Adipocyte (in vitro differentiated cells): Measurements from ENCODE around the gene PPME1.
A peak's percentile ranks its signal among the peaks of the same experiment; 100 is the strongest.

Source experiments
- DNase-seq: peaks from one replicate; pipeline ENCODE4 v3.0.0-alpha.2; 2015; ENCODE audit warnings: low read depth
- H3K27me3 ChIP-seq: replicated peaks from 2 replicates; pipeline ENCODE4 v1.7.0; 2013; ENCODE audit warnings: mild to moderate bottlenecking, low read length, moderate library complexity; ENCODE audit not compliant: control insufficient read depth, insufficient read depth
- H3K36me3 ChIP-seq: 2 replicates; pipeline ENCODE4 v1.7.0; 2013; ENCODE audit warnings: low read length, mild to moderate bottlenecking, moderate library complexity; ENCODE audit not compliant: control insufficient read depth, insufficient read depth, severe bottlenecking
- H3K4me1 ChIP-seq: 2 replicates; pipeline ENCODE4 v1.7.0; 2013; ENCODE audit warnings: mild to moderate bottlenecking, low read length, moderate library complexity; ENCODE audit not compliant: control insufficient read depth, insufficient read depth
- H3K4me3 ChIP-seq: 2 replicates; pipeline ENCODE4 v1.7.0; 2013; ENCODE audit warnings: mild to moderate bottlenecking, low read length, moderate library complexity
- H3K9ac ChIP-seq: 2 replicates; pipeline ENCODE4 v1.7.0; 2013; ENCODE audit warnings: mild to moderate bottlenecking, low read length, moderate library complexity
- H3K9me3 ChIP-seq: 2 replicates; pipeline ENCODE4 v1.7.0; 2013; ENCODE audit warnings: mild to moderate bottlenecking, low read length, moderate library complexity; ENCODE audit not compliant: control insufficient read depth

Gene PPME1

DNA sequence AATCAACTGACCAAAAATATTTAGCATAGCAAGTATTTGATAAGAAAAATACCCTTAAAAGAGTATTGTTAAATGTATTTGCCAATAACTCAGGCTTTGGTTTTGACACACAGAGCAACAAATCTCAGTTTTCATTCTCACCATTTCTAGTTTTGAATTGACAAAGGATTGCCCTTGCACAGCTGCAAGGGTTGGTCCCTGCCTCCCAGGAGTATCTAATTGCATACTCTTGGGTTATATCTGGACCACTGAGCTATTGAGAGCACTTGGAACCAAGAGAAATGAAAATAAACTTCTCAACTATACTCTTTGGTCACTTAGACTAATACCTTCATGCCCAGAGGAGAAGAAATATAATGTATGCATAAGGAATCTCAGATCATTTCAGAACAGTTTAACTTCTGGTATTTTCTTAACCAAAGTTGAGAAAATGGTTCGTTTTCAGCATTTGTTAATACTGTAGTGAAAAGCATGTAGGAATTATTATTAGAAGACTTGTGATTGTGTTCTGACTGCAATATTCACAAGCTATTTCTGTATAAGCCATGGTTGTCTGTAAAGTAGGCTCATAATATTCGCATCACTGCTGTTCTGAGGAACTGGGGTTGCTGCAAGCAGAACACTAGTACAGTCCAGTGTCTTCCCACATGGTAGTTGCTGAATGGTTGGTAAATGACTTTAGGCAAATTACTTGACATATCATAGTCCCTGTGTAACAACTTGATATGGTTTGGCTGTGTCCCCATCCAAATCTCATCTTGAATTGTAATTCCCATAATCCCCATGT is 8.2 kb upstream of the PPME1 start:
- Histone ChIP-seq H3K4me1 (no peaks in the 10 kb centered on the region), H3K27me3 (no peaks in the 10 kb centered on the region), H3K9ac (no peak overlapping the region), H3K36me3 (peaks cover 42% of the 10 kb centered on the region), H3K4me3 (no peak overlapping the region), H3K9me3 (no peaks in the 10 kb centered on the region)
- DNase-seq: no peak

GRCh38 chr11:74168838-74169237 is 2.3 kb upstream of the PPME1 start:
- H3K27me3 ChIP-seq: no peaks in the 10 kb centered on the region
- H3K9ac ChIP-seq: no peak overlapping the region
- no peak overlapping the region for H3K4me3 ChIP-seq
- H3K4me1 ChIP-seq: peaks cover 27% of the 10 kb centered on the region
- no peak for DNase-seq
- H3K36me3 ChIP-seq: peaks cover 39% of the 10 kb centered on the region
- no peaks in the 10 kb centered on the region for H3K9me3 ChIP-seq

GRCh38 chr11:74169738-74170458 is 1.2 kb upstream of the PPME1 start:
- no peak for DNase-seq
- H3K9ac ChIP-seq: peak overlapping the region; percentile 96
- H3K4me1 ChIP-seq: peaks cover 27% of the 10 kb centered on the region

GRCh38 chr11:74171630-74171968 is 510 bp downstream of the PPME1 start:
- Histone ChIP-seq H3K36me3 (peaks cover 17% of the 10 kb centered on the region), H3K9me3 (no peaks in the 10 kb centered on the region), H3K27me3 (no peaks in the 10 kb centered on the region), H3K9ac (peak overlapping the region; percentile 96), H3K4me3 (peak overlapping the region; percentile 94), H3K4me1 (peaks cover 27% of the 10 kb centered on the region)
- DNase-seq: no peak

More at GRCh38 chr11:74169738-74170458, 1.2 kb upstream of the PPME1 start:
- no peaks in the 10 kb centered on the region for H3K9me3 ChIP-seq
- peaks cover 28% of the 10 kb centered on the region for H3K36me3 ChIP-seq
- H3K4me3 ChIP-seq: peak overlapping the region; percentile 94
- no peaks in the 10 kb centered on the region for H3K27me3 ChIP-seq

DNA sequence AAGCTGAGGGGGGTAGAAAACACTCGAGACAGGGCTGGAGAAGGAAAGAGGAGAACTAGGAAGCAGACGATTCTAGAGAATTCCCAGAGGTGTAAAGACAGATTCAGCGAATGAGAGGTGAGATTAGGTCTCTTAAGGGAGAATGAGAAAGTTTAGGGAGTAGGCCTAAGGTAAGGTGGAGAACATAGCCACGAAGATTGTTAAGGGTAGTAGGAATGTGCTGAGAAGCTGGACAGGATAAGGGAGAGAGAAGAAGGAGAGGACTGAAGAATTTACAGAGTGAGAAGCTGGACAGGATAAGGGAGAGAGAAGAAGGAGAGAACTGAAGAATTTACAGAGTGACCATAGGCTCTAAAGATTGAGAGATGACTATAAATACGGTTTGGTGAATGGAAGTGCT is 908 bp downstream of the PPME1 start:
- Histone ChIP-seq H3K4me3 (peak overlapping the region; percentile 94), H3K36me3 (peaks cover 13% of the 10 kb centered on the region), H3K9ac (peak overlapping the region; percentile 96), H3K9me3 (no peaks in the 10 kb centered on the region), H3K4me1 (peaks cover 27% of the 10 kb centered on the region), H3K27me3 (no peaks in the 10 kb centered on the region)
- peak; percentile 34 for DNase-seq

GRCh38 chr11:74175920-74176319 is 4.8 kb downstream of the PPME1 start:
- Histone ChIP-seq H3K4me1 (peaks cover 20% of the 10 kb centered on the region), H3K36me3 (no peaks in the 10 kb centered on the region), H3K27me3 (no peaks in the 10 kb centered on the region), H3K4me3 (no peak overlapping the region), H3K9me3 (no peaks in the 10 kb centered on the region), H3K9ac (no peak overlapping the region)
- DNase-seq: no peak

GRCh38 chr11:74179234-74180052 is 8.4 kb downstream of the PPME1 start:
- H3K9ac ChIP-seq: no peak overlapping the region
- DNase-seq: peak; percentile 7
- no peaks in the 10 kb centered on the region for H3K36me3 ChIP-seq
- no peaks in the 10 kb centered on the region for H3K27me3 ChIP-seq
- H3K4me1 ChIP-seq: peaks cover 5% of the 10 kb centered on the region
- H3K9me3 ChIP-seq: no peaks in the 10 kb centered on the region
- no peak overlapping the region for H3K4me3 ChIP-seq

- no peaks in the 10 kb centered on the region for H3K36me3 ChIP-seq
- H3K4me3 ChIP-seq: no peak overlapping the region
- no peaks in the 10 kb centered on the region for H3K9me3 ChIP-seq
- H3K4me1 ChIP-seq: peaks cover 5% of the 10 kb centered on the region
- no peak overlapping the region for H3K9ac ChIP-seq
- no peaks in the 10 kb centered on the region for H3K27me3 ChIP-seq
- no peak for DNase-seq
Measured at GRCh38 chr11:74182635-74183034, 11.5 kb downstream of the PPME1 start.

DNA sequence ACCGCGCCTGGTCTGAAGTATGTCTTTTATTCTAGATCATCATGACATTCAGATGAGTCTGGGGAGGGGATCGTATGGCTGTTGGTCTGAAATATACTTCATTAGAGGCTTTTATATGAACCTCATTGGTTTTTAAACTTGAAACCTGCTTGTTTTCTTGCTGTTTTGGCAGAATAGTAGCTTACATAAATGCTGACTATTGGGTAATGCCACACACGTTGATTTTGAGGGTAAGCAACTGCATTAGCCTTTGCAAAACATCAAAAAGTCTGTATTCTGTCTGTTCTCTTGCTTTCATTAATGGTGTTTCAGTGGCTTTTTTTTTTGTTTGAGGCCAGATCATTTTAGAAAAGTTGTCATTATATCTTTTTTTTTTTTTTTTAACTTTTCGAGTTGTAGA is 14.2 kb downstream of the PPME1 start:
- Histone ChIP-seq H3K4me3 (no peak overlapping the region), H3K27me3 (no peaks in the 10 kb centered on the region), H3K9me3 (no peaks in the 10 kb centered on the region), H3K36me3 (no peaks in the 10 kb centered on the region), H3K9ac (no peak overlapping the region), H3K4me1 (no peaks in the 10 kb centered on the region)
- no peak for DNase-seq

DNA sequence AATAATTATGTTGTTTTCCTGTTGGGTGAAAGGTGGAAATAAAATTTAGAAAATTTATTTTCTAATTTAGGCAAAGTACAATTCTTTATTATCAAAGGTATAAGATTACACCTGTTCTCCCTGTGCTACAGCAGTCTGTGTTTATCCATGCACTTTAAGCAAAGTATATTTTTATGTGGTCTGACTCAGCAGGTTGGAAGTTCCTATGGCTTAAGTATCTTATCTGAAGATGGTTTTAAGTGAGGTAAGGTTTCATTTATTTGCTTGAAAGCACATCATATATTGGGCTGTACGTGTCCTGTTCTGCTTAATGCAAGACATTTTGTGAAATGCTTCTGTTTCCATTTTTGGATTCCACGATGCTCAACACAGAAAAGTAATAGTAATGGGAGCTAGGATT is 14.6 kb downstream of the PPME1 start:
- Histone ChIP-seq H3K27me3 (no peaks in the 10 kb centered on the region), H3K4me1 (no peaks in the 10 kb centered on the region), H3K36me3 (peaks cover 2% of the 10 kb centered on the region), H3K4me3 (no peak overlapping the region), H3K9ac (no peak overlapping the region), H3K9me3 (no peaks in the 10 kb centered on the region)
- peak; percentile 12 for DNase-seq

- DNase-seq: no peak
- H3K27me3 ChIP-seq: no peaks in the 10 kb centered on the region
- no peaks in the 10 kb centered on the region for H3K4me1 ChIP-seq
- no peak overlapping the region for H3K9ac ChIP-seq
- H3K9me3 ChIP-seq: no peaks in the 10 kb centered on the region
- no peak overlapping the region for H3K4me3 ChIP-seq
- peaks cover 5% of the 10 kb centered on the region for H3K36me3 ChIP-seq
Measured at GRCh38 chr11:74195828-74196227, 24.7 kb downstream of the PPME1 start.
